ENCODE results near the gene ANO7. TPM values are rescaled to one million over a fixed set of nuclear protein-coding genes. Genes with fewer than 3 reads are reported as not detected.

Gene ANO7
- total and polyA plus RNA-seq, 2 of the 13 experiments (the other 11 are each of a cell fraction or from before 2014, with no cell fraction given): 4.1 to 4.9 TPM

DNA sequence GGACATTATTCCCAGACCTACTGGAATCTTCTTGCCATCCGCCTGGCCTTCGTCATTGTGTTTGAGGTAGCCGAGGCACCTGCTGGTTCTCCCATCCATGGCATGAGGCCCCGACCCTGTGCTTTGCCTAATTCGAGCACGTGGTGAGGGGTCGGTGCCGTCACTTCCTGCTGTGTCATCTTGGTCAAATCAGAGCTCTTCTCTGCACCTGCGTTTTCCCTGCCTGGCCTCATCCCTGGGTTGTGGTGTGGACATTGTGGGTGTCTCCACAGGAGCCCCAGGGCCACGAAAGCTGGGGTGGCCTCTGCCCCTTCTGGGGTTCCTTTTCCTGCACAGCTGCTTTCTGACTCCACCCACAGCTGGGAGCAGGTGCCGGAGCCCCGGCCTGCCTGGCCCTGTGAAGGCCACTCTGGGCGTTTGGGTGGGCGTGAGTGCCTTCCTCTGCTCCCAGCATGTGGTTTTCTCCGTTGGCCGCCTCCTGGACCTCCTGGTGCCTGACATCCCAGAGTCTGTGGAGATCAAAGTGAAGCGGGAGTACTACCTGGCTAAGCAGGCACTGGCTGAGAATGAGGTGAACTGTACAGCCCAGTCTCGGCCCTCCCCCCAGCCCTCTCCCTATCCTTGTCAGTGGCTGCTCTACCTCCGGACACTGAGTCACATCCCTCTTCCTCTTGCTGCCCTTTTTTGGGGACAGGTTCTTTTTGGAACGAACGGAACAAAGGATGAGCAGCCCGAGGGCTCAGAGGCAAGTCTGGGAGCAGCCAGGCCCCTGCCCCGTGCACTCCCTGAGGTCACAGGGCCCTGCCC lies 34.9 kb downstream of the ANO7 start (continued):
- TF ChIP-seq ZNF619 (CRISPR knock-in tag; IDR thresholded peaks at IDR 0.05): no peak
- no peak for TF ChIP-seq KLF9 (CRISPR knock-in tag; IDR thresholded peaks at IDR 0.05; ENCODE audit: low read depth)
- TF ChIP-seq ATAD3A (CRISPR knock-in tag; IDR thresholded peaks at IDR 0.05): no peak
- TF ChIP-seq DNMT1 (CRISPR knock-in tag; IDR thresholded peaks at IDR 0.05): no peak
- TF ChIP-seq ZNF550 (CRISPR knock-in tag; IDR thresholded peaks at IDR 0.05; ENCODE audit: borderline replicate concordance): no peak
- TF ChIP-seq, protein P1, sequence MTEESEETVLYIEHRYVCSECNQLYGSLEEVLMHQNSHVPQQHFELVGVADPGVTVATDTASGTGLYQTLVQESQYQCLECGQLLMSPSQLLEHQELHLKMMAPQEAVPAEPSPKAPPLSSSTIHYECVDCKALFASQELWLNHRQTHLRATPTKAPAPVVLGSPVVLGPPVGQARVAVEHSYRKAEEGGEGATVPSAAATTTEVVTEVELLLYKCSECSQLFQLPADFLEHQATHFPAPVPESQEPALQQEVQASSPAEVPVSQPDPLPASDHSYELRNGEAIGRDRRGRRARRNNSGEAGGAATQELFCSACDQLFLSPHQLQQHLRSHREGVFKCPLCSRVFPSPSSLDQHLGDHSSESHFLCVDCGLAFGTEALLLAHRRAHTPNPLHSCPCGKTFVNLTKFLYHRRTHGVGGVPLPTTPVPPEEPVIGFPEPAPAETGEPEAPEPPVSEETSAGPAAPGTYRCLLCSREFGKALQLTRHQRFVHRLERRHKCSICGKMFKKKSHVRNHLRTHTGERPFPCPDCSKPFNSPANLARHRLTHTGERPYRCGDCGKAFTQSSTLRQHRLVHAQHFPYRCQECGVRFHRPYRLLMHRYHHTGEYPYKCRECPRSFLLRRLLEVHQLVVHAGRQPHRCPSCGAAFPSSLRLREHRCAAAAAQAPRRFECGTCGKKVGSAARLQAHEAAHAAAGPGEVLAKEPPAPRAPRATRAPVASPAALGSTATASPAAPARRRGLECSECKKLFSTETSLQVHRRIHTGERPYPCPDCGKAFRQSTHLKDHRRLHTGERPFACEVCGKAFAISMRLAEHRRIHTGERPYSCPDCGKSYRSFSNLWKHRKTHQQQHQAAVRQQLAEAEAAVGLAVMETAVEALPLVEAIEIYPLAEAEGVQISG (CRISPR knock-in tag; IDR thresholded peaks at IDR 0.05): no peak; the same call in 1 of the 2 replicates
- TF ChIP-seq, protein P2, sequence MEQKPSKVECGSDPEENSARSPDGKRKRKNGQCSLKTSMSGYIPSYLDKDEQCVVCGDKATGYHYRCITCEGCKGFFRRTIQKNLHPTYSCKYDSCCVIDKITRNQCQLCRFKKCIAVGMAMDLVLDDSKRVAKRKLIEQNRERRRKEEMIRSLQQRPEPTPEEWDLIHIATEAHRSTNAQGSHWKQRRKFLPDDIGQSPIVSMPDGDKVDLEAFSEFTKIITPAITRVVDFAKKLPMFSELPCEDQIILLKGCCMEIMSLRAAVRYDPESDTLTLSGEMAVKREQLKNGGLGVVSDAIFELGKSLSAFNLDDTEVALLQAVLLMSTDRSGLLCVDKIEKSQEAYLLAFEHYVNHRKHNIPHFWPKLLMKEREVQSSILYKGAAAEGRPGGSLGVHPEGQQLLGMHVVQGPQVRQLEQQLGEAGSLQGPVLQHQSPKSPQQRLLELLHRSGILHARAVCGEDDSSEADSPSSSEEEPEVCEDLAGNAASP (CRISPR knock-in tag; IDR thresholded peaks at IDR 0.05; ENCODE audit: borderline replicate concordance): no peak
- no peak for TF ChIP-seq ESRRA (CRISPR knock-in tag; IDR thresholded peaks at IDR 0.05; ENCODE audit: low read depth)
- no peak for TF ChIP-seq CEBPG (CRISPR knock-in tag; IDR thresholded peaks at IDR 0.05)
- TF ChIP-seq ONECUT2 (CRISPR knock-in tag; IDR thresholded peaks at IDR 0.05): no peak
- TF ChIP-seq, protein P3, sequence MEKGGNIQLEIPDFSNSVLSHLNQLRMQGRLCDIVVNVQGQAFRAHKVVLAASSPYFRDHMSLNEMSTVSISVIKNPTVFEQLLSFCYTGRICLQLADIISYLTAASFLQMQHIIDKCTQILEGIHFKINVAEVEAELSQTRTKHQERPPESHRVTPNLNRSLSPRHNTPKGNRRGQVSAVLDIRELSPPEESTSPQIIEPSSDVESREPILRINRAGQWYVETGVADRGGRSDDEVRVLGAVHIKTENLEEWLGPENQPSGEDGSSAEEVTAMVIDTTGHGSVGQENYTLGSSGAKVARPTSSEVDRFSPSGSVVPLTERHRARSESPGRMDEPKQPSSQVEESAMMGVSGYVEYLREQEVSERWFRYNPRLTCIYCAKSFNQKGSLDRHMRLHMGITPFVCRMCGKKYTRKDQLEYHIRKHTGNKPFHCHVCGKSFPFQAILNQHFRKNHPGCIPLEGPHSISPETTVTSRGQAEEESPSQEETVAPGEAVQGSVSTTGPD (CRISPR knock-in tag; IDR thresholded peaks at IDR 0.05): no peak
- no peak for TF ChIP-seq ZNF207 (IDR thresholded peaks at IDR 0.05; ENCODE audit: borderline replicate concordance)
- TF ChIP-seq, protein P4, sequence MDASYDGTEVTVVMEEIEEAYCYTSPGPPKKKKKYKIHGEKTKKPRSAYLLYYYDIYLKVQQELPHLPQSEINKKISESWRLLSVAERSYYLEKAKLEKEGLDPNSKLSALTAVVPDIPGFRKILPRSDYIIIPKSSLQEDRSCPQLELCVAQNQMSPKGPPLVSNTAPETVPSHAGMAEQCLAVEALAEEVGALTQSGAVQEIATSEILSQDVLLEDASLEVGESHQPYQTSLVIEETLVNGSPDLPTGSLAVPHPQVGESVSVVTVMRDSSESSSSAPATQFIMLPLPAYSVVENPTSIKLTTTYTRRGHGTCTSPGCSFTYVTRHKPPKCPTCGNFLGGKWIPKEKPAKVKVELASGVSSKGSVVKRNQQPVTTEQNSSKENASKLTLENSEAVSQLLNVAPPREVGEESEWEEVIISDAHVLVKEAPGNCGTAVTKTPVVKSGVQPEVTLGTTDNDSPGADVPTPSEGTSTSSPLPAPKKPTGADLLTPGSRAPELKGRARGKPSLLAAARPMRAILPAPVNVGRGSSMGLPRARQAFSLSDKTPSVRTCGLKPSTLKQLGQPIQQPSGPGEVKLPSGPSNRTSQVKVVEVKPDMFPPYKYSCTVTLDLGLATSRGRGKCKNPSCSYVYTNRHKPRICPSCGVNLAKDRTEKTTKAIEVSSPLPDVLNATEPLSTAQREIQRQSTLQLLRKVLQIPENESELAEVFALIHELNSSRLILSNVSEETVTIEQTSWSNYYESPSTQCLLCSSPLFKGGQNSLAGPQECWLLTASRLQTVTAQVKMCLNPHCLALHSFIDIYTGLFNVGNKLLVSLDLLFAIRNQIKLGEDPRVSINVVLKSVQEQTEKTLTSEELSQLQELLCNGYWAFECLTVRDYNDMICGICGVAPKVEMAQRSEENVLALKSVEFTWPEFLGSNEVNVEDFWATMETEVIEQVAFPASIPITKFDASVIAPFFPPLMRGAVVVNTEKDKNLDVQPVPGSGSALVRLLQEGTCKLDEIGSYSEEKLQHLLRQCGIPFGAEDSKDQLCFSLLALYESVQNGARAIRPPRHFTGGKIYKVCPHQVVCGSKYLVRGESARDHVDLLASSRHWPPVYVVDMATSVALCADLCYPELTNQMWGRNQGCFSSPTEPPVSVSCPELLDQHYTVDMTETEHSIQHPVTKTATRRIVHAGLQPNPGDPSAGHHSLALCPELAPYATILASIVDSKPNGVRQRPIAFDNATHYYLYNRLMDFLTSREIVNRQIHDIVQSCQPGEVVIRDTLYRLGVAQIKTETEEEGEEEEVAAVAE (CRISPR knock-in tag; IDR thresholded peaks at IDR 0.05; ENCODE audit: borderline replicate concordance): no peak
- no peak for TF ChIP-seq TAF15 (IDR thresholded peaks at IDR 0.05; ENCODE audit: low read depth, low read length, poor library complexity, severe bottlenecking)
- TF ChIP-seq, protein P5, sequence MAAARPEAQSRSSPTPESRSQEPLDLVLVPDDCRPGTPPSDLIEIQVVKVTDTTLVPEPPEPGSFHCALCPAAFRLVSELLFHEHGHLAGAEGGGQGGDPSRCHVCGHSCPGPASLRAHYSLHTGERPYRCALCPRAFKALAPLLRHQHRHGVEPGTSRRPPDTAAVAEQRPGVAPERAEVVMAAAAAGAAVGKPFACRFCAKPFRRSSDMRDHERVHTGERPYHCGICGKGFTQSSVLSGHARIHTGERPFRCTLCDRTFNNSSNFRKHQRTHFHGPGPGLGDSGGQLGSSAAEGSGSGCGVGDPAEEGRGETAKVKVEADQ (CRISPR knock-in tag; IDR thresholded peaks at IDR 0.05; ENCODE audit: borderline replicate concordance): no peak
- no peak for TF ChIP-seq ZFAT (CRISPR knock-in tag; conservative IDR thresholded peaks at IDR 0.05)
- no peak for TF ChIP-seq RBM22 (optimal IDR thresholded peaks at IDR 0.05; ENCODE audit: low read length)
- TF ChIP-seq ZNF703 (CRISPR knock-in tag; IDR thresholded peaks at IDR 0.05; ENCODE audit: borderline replicate concordance): no peak; the same call in 1 of the 2 replicates
